GM21381 (cell line): ENCODE results near the gene SUFU.

Source experiments
- ATAC-seq: cut with Tn5 transposase; IDR thresholded peaks from one replicate; pipeline ENCODE4 v1.9.1; 2021; ENCODE audit warnings: mild to moderate bottlenecking, moderate library complexity; ENCODE audit not compliant: unreplicated experiment

The SUFU gene

DNA sequence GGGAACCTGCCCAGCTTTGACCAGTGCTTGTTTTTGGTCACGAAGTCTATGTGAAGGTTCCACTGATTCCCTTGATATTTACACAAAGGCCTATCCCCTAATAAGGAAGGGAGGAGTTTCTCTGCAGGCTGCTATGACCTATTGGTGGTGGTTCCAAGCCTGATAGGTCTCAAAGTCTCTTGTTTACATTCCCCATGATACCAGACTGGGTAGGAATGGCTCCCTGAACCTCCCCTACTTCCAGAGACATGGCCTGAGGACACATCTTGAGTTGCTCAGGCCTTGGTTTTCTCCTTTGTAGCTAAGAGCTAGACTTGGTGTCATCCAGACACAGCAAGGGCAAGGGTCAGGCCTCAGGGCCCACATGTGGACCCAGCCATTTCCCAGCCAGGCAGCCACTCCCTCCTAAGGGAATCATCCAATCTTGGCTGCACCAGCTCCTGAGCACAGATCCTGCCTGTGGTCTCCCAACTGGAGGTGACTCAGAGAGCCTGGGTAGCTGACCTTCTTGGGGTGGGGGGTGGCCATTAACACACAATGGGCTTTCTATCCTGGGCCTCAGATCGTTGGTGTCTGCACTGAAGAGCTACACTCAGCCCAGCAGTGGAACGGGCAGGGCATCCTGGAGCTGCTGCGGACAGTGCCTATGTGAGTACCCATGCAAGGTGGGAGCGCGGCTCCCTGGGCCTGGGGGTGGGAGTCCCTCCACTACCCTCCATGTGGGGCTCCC, 89.5 kb downstream of the SUFU start:
- ATAC-seq: no peak

DNA sequence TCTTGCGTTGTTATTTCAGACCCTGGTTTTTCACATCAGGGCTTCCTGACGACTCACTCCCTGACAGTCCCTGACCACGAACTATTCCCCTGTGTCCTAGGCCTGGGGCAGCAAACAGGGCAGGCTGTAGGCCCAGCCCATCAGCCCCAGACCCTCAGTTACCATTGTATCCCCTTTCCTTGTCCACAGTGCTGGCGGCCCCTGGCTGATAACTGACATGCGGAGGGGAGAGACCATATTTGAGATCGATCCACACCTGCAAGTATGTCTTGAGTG, 90.0 kb downstream of the SUFU start:
- ATAC-seq: no peak

DNA sequence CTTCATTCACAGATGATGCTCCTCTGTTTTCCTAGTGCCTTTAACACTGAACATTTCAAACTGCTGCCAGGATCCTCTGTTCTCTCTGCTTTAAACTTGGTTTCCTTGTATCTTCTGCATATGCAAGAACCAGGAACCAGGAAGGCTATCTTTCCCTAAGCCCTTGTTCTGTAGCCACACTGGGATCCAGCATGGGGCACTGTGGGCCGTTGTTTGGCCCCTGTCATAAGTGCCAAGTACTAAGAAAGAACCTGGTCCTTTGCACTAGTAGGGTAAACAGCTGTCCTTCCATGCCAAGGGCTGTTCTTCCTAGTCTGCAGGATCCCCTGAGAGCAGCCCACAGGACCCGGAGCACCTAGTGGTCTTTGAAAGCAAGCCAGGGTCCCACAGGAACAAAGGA, 91.5 kb downstream of the SUFU start:
- no peak for ATAC-seq

DNA sequence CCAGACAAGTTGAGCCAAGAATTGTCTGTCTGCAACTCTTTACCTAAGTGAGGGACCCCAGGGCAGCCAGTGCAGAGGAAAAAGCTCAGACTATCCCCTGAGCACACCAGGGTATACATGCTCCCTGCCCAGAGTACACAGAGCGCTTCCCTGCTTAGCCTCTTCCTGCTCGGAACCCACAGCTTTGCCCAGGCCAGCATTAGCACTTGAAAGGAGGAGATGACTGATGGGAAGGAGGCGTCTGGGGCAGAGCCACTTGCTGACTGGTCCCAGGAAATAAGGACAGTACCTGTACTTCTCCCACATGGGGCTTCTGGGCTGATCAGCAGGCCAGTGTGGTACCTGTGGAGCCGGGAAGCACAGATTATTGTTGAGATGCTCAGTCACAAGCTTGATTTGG, 92.1 kb downstream of the SUFU start:
- no peak for ATAC-seq

DNA sequence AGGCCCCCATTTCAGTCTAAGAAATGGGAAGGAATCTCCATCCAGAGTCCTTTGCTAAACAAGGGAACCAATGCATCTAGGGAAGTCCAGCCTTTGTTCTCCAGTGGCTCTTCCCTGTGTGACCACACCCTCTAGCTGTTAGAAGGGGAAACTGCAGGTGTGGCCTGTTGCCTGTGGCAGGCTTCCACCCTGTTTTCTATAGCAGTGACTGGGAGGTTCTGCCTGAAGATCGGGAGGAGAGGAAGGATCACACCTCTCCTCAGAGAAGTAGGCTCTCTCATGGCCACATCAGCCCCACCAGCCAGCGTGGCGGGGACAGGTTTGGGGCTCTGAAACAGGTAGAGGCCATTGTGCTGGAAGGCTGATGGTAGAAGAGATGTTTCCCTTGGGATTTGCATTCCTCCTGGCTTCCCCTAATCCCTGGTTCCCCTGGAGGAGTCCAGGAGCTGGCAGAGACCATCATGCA, 92.8 kb downstream of the SUFU start:
- ATAC-seq: no peak

DNA sequence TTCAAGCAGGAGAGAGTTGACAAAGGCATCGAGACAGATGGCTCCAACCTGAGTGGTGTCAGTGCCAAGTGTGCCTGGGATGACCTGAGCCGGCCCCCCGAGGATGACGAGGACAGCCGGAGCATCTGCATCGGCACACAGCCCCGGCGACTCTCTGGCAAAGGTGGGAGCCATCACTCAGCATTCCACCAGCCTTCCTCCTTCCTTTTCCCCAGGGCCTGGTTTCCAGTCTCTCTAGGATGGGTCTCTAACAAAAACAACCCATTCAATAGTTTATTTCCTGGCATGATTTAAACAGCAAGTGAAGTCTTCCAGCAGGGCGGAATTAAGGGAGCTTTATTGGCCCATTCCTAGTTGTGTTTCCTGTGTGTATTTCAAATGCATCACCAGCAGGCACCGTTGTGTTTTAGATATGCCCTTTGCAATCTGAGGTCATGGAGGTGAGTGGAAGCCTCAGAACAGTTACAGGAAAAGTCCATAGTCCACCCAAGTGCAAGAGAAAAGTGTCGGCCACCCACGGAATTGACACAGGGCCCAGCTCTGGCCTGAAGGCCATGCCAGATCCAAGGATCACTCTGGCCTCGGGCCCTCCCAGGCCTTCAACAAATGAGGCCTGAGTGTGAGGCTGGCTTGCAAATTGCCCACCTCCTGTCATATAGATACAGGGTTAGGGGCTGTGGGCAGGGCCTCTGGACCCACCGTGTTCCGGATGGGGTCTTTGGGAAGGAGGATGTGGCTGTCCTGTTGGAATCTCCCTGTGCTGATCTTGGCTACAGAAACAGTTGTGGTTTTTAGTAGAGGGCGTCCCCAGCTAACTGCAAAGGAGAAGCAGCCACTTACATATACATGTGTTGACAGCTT, 93.6 kb downstream of the SUFU start:
- ATAC-seq: no peak

DNA sequence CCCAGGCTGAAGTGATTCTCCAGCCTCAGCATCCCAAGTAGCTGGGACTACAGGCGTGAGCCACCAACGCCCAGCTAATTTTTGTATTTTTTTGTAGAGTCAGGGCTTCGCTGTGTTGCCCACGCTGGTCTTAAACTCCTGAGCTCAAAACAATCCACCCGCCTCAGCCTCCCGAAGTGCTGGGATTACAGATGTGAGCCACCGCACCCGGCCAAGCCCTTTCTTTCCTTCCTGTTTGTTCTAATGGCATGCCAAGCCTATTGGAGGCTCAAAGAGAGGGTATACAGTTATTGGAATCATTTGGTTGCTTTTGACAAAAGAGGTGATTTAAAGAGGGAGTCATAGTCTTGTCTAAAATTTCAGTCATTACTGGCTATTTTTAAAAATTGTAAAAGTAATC, 94.5 kb downstream of the SUFU start:
- ATAC-seq: no peak

DNA sequence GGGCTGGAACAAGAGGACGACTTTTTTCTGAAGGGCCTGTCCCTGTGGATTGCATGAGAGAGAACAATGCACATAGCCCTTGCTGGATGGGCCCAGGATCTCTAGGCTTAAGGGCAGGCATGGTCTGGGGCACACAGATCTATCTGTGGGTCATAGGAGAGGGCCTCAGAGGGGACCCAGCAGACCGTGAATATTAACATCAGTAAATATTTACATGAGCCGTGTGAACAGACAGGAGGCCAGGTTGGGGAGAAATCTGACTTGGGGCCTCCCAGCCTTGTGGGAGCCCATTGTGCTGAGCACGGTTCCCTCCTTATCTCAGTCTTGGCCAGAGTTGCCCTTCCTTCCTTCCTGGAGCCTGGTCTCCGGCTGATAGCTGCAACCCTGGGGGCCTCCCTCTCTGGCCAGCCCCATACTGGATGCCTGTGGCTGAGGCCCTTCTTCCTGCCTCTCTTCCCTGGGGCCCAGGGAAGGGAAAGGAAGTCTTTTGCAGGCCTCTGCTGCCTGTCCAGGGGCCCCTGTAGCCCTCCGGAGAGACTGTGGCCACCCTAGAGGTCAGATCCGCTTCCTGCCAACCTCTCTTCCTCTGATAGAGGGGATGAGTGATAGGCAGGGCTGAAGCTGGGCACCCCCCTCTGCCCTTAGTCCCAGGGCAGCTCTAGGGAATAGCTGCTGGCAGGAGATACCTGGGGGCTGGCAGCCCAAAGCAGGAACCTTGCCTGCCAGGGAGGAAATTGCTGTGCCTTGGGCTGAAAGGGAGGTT, 96.0 kb downstream of the SUFU start:
- ATAC-seq: no peak

DNA sequence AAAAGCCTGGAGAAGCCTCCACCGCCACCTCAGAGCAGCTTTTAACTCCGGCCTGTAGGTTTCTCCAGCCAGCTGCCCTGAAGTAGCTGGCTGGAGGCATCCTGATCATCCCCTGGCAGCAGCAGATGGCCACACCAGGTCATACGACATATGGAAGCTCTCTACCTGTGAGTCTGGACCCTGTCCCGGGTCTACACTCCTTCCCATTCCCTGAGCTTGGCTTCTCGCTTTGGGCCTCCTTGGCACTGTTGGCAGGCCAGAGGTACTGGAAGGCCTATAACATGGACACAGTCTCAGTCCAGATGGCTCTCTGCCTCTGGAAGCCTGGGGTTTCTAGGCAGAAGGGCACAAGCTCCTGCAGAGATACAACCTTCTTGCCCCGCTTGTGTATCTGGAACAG, 97.0 kb downstream of the SUFU start:
- ATAC-seq: no peak

DNA sequence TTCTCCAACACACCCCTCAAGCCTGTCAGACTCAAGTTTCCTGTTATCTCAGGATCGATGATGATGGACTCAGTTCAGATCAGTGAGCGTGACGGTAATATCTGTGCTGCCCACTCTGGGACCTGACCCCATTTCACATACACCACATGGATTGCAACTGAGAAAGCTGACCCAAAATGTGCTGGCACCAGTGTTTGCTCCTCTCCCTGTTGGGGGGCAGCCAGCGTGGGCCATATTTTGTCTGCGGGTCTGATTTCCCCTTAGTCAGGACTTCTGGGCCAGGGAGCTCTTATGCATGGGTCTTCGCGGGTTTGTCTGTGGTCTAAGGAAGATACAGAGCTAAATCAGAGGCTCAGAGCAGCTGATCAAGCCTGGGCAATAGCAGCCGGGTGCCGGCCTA, 97.9 kb downstream of the SUFU start:
- no peak for ATAC-seq

DNA sequence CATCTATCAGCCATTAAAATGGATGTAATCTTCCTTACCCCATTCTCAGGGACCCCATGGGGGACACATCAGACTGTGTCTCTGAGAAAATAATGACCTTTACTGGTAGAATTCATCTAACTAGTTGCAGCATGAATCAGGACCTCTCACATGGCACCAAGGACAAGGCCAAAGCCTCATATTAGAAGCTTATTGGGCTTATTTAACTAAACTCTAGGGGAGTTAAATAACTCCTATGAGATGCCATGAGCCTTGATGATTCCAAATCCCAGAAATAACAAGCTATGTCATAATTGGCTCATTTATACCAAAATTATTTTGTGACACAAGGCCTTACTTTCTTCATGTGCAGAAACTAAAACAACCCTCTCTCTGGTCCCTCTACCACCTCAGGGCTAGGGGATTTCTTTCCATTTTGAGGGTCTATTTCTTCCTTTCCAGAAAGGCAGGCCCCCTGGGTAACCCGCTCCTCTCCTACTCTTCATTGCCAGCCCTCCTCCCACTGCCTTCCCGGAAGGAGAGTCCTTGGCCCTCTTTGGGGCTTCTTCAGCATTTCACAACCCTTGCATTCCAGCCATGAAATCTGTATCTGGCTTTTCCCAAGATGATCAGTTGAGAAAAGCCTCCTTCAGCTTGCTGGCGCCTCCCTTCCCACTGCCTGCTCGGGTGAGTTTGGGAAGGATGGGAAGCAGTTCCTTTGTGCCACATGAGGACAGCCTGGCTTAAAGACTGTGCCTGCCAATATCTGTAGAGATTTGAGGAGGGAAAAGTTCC, 98.7 kb downstream of the SUFU start:
- ATAC-seq: no peak

DNA sequence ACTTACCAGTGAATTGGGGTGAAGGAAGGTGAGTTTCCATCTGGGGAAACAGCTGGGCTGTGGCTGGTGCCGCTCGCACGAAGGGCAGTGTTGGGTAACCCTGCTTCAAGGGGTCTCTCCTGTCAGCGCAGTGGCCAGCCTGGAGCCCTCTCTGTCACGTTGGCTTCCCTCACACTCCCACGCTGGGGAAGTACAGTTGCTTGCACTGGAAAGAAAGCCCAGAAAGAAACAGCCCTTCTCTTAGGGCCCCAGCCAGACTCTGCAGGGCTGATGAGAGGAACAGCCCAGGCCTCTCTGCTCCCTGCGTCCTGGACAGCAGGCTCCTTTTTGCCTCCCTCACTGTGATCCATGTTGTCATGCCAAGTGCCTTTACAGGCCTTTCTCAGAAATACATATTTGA, 100.2 kb downstream of the SUFU start:
- ATAC-seq: no peak

DNA sequence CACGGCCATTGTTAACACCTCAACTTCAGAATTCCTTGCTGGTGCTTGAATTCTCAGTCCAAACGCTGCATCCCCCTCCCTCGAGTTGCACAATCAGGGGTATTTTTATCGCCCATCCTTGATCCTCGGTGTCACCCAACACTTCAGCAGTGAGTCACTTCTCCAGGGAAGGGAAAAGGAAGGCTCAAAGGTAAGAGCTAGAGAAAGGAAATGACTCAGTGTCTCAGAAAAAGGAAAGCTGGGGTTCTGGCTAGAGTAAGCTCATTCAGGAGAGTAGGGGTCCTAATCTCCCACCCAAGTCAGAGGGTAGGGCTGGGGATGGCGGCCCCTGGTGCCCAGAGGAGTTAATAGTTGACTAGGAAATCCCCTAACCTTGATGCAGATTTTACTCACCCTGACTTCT, 100.7 kb downstream of the SUFU start:
- no peak for ATAC-seq

DNA sequence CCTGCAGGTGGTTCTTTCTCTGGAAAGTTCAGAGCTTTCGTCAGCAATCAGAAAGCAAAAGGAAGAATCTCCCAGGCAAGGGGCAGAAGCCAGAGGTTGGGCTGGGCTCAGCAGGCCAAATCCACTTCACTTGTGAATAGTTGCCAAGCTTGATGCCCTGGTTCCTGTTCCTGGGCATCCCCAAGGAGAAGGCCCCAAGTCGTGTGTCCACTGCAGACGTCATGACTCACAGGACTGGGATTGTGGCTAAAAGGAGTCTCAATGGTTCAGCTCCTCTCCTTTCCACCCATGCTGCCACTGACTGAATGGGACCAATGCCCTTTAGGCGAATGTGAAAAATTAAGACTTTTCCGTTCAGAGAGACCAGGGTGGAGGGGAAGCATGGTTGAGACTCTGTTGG, 101.9 kb downstream of the SUFU start:
- ATAC-seq: no peak

DNA sequence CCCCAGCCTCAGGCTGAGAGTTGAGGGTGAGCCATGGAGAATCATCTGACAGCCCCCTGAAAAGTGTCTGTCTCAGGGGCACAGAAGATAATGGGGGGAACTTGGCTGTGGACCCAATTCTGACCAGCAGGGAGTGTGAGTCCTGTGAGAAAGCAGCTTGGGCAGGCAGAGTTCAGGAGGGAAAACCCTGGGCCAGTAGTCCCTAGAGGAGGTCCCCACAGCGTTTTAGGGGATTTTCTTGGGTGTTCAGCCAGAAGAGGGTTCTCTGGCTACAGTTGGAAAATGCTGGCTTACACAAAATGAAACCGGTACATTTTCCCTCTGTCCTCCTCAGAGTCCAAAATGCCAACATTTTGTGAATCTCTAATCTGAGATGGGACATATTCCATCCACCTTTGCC, 104.7 kb downstream of the SUFU start:
- ATAC-seq: no peak

DNA sequence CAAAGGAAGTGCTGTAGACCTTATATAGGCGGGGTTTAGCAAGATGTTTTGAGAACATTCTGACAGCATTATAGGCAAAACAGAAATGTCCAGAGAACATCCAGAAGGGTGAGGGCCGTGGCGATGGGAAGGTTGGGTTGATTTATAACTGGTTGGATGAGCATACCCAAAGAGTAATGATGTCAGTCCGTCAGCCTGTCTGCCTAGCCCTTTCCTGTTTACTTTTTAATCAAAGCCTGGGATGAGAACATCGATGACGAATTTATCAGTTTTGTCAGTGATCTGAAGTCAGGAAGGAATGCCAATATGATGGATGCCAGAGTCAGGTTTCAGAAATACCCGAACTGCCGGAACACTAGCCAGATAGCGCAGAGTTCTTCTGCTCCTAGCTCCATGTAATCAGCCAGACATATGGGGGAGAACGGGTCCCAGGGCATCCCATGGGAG, 106.7 kb downstream of the SUFU start:
- no peak for ATAC-seq

DNA sequence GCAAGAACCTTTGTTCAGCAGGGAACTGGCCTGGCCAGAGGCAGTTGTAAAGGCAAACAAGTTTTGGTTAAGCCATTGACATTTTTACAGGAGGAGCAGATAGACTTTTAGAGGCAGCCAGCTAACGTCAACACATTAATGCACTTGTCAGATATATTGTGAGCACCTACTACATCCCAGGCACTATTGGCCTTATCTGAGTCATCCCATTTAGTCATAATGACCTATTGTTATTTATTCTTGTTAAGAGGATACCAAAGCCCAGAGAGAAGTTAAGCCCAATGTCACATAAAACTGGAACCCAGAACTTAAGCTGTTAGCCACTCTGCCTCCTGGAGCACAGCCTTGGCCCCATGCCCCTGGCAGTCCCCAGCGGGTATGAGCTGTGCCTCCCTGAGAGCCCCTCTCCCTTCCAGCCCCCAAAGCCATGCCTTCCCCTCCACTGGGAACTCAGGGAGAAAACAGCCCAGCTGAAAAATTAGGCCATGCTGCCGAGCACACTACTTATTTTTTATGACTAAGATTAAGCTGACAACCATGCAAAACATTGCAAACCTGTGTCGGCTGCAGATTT, 107.8 kb downstream of the SUFU start:
- ATAC-seq: no peak

DNA sequence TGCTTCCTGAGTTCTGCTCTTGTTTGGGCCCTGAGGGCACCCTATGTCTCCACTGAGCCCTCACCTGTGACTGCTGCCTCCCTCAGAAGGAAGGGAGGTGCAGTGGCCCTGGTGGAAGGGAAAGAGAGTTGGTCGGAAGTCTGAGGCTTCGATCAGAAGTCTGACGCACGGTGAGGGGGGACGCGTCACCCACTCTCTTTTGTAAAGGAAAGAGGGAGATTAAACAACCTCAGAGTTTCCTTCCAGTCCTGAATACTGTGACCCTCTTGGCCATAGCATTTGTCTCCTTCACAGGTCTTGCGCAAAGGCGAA, 109.1 kb downstream of the SUFU start:
- no peak for ATAC-seq

DNA sequence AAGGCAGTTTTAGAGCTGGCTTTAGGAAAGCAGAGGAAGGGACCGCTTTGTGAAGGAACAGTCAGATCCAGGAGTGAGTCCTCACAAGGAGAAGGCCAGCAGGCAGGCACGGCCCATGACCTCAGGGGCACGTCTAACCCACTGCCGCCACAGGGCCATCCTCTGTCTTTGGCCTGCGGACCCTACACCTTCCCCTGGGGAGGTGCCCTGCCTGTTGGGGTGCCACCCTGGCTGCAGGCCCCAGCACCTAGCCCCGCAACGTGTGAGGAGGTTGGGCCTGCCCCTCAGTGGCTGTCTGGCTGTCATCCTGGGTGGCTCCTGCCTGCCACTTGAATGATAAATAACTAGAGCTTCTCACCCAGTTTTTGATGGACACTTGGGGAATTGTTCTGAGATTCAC, 109.5 kb downstream of the SUFU start:
- ATAC-seq: no peak

DNA sequence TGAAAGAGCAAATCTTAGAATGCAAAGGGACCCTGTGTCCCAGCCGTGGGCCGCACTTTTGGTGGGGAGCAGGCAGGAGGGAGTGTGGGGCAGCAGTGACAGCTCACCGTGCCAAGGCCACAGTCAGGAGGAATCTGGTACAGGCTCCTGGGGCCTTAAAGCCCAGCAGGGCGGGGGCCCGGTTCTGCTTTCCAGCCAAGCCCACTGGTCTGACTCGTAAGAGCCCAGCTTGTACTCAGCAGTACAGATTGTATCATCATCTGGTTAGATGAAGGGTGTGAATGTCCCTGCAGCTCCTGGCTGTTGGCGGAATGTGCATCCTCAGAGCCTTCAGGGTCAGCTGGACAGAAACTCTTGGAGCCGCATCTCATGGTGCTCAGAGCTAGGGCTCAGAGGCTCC, 110.0 kb downstream of the SUFU start:
- no peak for ATAC-seq

DNA sequence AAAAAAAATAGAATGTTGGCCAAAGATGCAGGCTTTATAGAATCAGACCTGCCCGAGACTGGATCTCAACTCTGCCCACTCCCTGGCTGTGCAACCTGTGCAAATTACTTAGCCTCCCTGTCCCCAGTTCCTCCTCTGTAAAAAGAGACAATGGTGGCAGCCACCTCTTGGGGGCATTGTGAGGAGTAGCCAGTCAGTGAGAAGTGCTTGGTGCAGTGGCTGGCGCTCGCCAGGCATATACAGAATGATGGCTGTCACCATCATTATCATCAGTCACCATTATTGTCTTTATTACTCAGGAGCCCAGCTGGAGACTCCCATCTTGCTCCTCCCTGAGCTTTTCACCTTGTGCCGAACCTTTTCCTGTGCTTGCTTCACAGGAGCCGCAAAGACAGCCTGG, 111.1 kb downstream of the SUFU start:
- ATAC-seq: no peak
